Endothelial cell of umbilical vein (primary cell): ENCODE measurements around the gene RAD1. TPM values are rescaled to one million over a fixed set of nuclear protein-coding genes. Genes with fewer than 3 reads are reported as not detected.

Experiments used
- BruUV-seq: library from RNA; stranded (reverse); fragments of 400-500 nt; replicated peaks from 2 replicates; lab custom pipeline; 2021; lab: Mats Ljungman, UMichigan
- CTCF ChIA-PET: fragments of 300-600, 350-600 bp; sonication (Branson Sonifier 250); formaldehyde crosslinking; loops from one replicate; lab custom pipeline; 2021; ENCODE audit warnings: antibody characterized with exemption, inconsistent platforms; lab: Charles Lee
- POLR2A ChIA-PET: fragments of 300-600, 350-600 bp; sonication (Branson Sonifier 250); formaldehyde crosslinking; loops from one replicate; lab custom pipeline; 2021; ENCODE audit warnings: antibody characterized with exemption, inconsistent platforms; lab: Charles Lee
- DNase-seq: peaks from one replicate; pipeline ENCODE4 v3.0.0-alpha.2; 2011; ENCODE audit warnings: low read depth, low spot score
- FAIRE-seq: peaks from 2 replicates; lab custom pipeline; 2011; peaks lifted over from hg19 to GRCh38; lab: Jason Lieb, UNC
- H2AFZ ChIP-seq: 2 replicates; pipeline ENCODE4 v1.6.0; 2012; ENCODE audit warnings: low read depth, low read length, control low read depth, inconsistent platforms
- H3K27ac ChIP-seq: 2 replicates; pipeline ENCODE4 v1.5.1; 2011; ENCODE audit warnings: low read depth, mild to moderate bottlenecking, control low read depth, low read length, moderate library complexity; ENCODE audit not compliant: insufficient read depth
- H3K27me3 ChIP-seq, 2 experiments: 2 replicates each; pipeline versions ENCODE4 v1.6.0 to v1.6.1; 2011; ENCODE audit warnings: low read length in 2 of 2, mixed read lengths in 1 of 2; ENCODE audit not compliant: control insufficient read depth in 2 of 2, insufficient read depth in 2 of 2
- H3K36me3 ChIP-seq, 2 experiments: 2 replicates in 1 of 2; 3 replicates in 1 of 2; pipeline ENCODE4 v1.5.1; 2011; ENCODE audit warnings: low read length in 2 of 2, mild to moderate bottlenecking in 1 of 2, moderate library complexity in 1 of 2; ENCODE audit not compliant: control insufficient read depth in 2 of 2, insufficient read depth in 2 of 2; ENCODE audit errors: extremely low read depth in 1 of 2
- H3K4me1 ChIP-seq: 3 replicates; pipeline ENCODE4 v1.5.1; 2011; ENCODE audit warnings: mild to moderate bottlenecking, low read length; ENCODE audit not compliant: control insufficient read depth, insufficient read depth; ENCODE audit errors: extremely low read depth
- H3K4me2 ChIP-seq: 2 replicates; pipeline ENCODE4 v1.6.1; 2011; ENCODE audit warnings: low read length, control low read depth, mixed read lengths; ENCODE audit not compliant: insufficient read depth
- H3K4me3 ChIP-seq, 3 experiments: fragments of 200-600 bp in 1 of 3; sonication (generic), shearing (Covaris generic) in 1 of 3; replicated peaks in 1 of 3; 2 replicates each; pipeline ENCODE4 v1.5.1; 2011 to 2016; ENCODE audit warnings: control low read depth in 3 of 3, low read length in 3 of 3, mild to moderate bottlenecking in 2 of 3, inconsistent platforms in 1 of 3, low read depth in 1 of 3, moderate library complexity in 1 of 3; ENCODE audit not compliant: insufficient read depth in 1 of 3
- H3K79me2 ChIP-seq: 2 replicates; pipeline ENCODE4 v1.6.0; 2012; ENCODE audit warnings: low read length, inconsistent platforms; ENCODE audit not compliant: control insufficient read depth, insufficient read depth
- H3K9ac ChIP-seq: replicated peaks from 2 replicates; pipeline ENCODE3; 2011; ENCODE audit warnings: low read length, control low read depth; ENCODE audit not compliant: insufficient read depth; ENCODE audit errors: extremely low read depth
- H3K9me1 ChIP-seq: replicated peaks from 3 replicates; pipeline ENCODE4 v1.6.0; 2011; ENCODE audit warnings: mild to moderate bottlenecking, low read length; ENCODE audit not compliant: control insufficient read depth, insufficient read depth; ENCODE audit errors: extremely low read depth
- H3K9me3 ChIP-seq: replicated peaks from 2 replicates; pipeline ENCODE4 v1.5.1; 2012; ENCODE audit warnings: low read length, inconsistent platforms; ENCODE audit not compliant: control insufficient read depth, insufficient read depth
- H4K20me1 ChIP-seq: replicated peaks from 2 replicates; pipeline ENCODE3; 2011; ENCODE audit warnings: mild to moderate bottlenecking, low read length; ENCODE audit not compliant: control insufficient read depth, insufficient read depth; ENCODE audit errors: extremely low read depth
- EZH2 ChIP-seq: IDR thresholded peaks from 2 replicates; pipeline ENCODE4 v1.6.1; 2012; ENCODE audit warnings: borderline replicate concordance, low read depth, mild to moderate bottlenecking, moderate library complexity, low read length, inconsistent platforms; ENCODE audit not compliant: severe bottlenecking
- FOS ChIP-seq: IDR thresholded peaks from 2 replicates; pipeline ENCODE4 v1.6.1; 2011; ENCODE audit warnings: mild to moderate bottlenecking, low read length, moderate library complexity, borderline replicate concordance; ENCODE audit not compliant: insufficient read depth
- GATA2 ChIP-seq: IDR thresholded peaks from 2 replicates; pipeline ENCODE4 v1.7.0; 2011; ENCODE audit warnings: low read depth, mild to moderate bottlenecking, moderate library complexity, mixed read lengths, low read length; ENCODE audit not compliant: insufficient read length, insufficient read depth
- JUN ChIP-seq: IDR thresholded peaks from 2 replicates; pipeline ENCODE4 v1.6.1; 2011; ENCODE audit warnings: borderline replicate concordance, low read depth; ENCODE audit not compliant: insufficient read length, insufficient read depth
- MYC ChIP-seq: IDR thresholded peaks from one replicate; pipeline ENCODE4 v1.6.1; 2011; ENCODE audit warnings: mild to moderate bottlenecking, low read depth, low read length
- POLR2A ChIP-seq: IDR thresholded peaks from 2 replicates; pipeline ENCODE4 v1.6.1; 2012; ENCODE audit warnings: low read depth, mild to moderate bottlenecking, control low read depth, low read length
- POLR2AphosphoS5 ChIP-seq: IDR thresholded peaks from 2 replicates; pipeline ENCODE4 v1.6.1; 2012; ENCODE audit warnings: low read depth, mild to moderate bottlenecking, control low read depth, low read length, moderate library complexity; ENCODE audit not compliant: insufficient read depth
- dilution Hi-C: fragments of 300-500 bp; cut with MboI; formaldehyde crosslinking; loops from one replicate; pipeline ENCODE4 v1.15.0; 2019; ENCODE audit warnings: low sequenced_read_pairs; ENCODE audit not compliant: extremely low pct_ligation_motif_present
- intact Hi-C: fragments of 100-400 bp; cut with micrococcal nuclease; formaldehyde crosslinking; loops from one replicate; pipeline ENCODE4 v1.10.0; 2022
- polyA plus RNA-seq, 4 experiments: library from polyadenylated mRNA; depleted of rRNA in 3 of 4; stranded (reverse) in 3 of 4; unstranded in 1 of 4; fragments of >200 nt; gene quantifications; 2 replicates each; pipeline versions ENCODE4 v1.2.1 to v1.2.3, GENCODE V29; 2011 to 2012; ENCODE audit warnings: missing spikeins in 1 of 4
- total RNA-seq: library from RNA; stranded (reverse); gene quantifications from 2 replicates; pipeline ENCODE4 v1.2.3, GENCODE V29; 2021
- TF ChIP-seq, protein P1 (sequence below), 2 donors: IDR thresholded peaks; 1 replicate in 1 of 2; 2 replicates in 1 of 2; pipeline ENCODE4 v1.5.1; 2011; ENCODE audit warnings: low read length in 2 of 2, mild to moderate bottlenecking in 2 of 2, moderate library complexity in 2 of 2, control low read depth in 1 of 2, inconsistent platforms in 1 of 2, low read depth in 1 of 2; ENCODE audit not compliant: insufficient read depth in 1 of 2; ENCODE audit errors: extremely low read depth in 1 of 2
- TF ChIP-seq, protein P2 (sequence below): IDR thresholded peaks from 2 replicates; pipeline ENCODE4 v1.6.1; 2011; ENCODE audit not compliant: insufficient read depth, insufficient read length

RAD1 gene
- total and polyA plus RNA-seq, 2 donors (not counting 3 experiments of a cell fraction or from before 2014, with no cell fraction given), result 10.7 to 22.2 TPM

DNA sequence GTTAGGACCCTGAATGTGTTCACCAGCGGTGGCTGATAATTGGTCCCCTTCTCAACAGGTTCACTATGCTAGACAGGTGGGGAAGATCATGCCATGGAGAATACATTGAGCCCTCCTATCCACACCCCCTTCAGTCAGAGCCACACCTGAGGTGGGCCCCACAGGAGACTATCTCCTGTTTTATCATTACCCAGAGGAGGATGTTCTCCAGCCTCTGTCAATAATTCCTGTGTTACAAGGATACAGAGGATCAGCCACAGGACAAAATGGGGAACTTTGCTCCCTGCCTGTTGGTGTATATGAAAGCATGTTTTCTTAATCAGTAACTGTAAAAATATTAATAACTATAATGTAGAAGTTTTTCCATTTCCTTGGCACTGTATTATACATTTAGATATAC, 25.9 kb downstream of the RAD1 start:
- FAIRE-seq (no peak), DNase-seq (no peak)
- no peak overlapping the region for H3K27ac ChIP-seq
- H3K4me1 ChIP-seq, result no peaks in the 10 kb centered on the region
- H4K20me1 ChIP-seq, result no peaks in the 10 kb centered on the region
- no peak overlapping the region for H3K4me3 ChIP-seq
- H3K27me3 ChIP-seq, result peaks cover 2 to 6% of the 10 kb centered on the region in 2 experiments
- H3K9ac ChIP-seq, result no peak overlapping the region
- no peaks in the 10 kb centered on the region for H3K9me3 ChIP-seq
- no peaks in the 10 kb centered on the region for H3K36me3 ChIP-seq
- no peaks in the 10 kb centered on the region for H3K79me2 ChIP-seq
- no peak overlapping the region for H3K4me2 ChIP-seq
- H3K9me1 ChIP-seq, result no peaks in the 10 kb centered on the region
- CTCF ChIA-PET, result no interaction called here
- dilution Hi-C loops, result no loop called here
- intact Hi-C loops, result no loop called here
- TF ChIP-seq MYC, result no peak
- no peak for TF ChIP-seq POLR2AphosphoS5
- TF ChIP-seq GATA2, result no peak
- TF ChIP-seq FOS, result no peak
- TF ChIP-seq, protein P1, sequence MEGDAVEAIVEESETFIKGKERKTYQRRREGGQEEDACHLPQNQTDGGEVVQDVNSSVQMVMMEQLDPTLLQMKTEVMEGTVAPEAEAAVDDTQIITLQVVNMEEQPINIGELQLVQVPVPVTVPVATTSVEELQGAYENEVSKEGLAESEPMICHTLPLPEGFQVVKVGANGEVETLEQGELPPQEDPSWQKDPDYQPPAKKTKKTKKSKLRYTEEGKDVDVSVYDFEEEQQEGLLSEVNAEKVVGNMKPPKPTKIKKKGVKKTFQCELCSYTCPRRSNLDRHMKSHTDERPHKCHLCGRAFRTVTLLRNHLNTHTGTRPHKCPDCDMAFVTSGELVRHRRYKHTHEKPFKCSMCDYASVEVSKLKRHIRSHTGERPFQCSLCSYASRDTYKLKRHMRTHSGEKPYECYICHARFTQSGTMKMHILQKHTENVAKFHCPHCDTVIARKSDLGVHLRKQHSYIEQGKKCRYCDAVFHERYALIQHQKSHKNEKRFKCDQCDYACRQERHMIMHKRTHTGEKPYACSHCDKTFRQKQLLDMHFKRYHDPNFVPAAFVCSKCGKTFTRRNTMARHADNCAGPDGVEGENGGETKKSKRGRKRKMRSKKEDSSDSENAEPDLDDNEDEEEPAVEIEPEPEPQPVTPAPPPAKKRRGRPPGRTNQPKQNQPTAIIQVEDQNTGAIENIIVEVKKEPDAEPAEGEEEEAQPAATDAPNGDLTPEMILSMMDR (IDR thresholded peaks at IDR 0.05; ENCODE audit: extremely low read depth in 1 of 2, insufficient read depth in 1 of 2, low read depth in 1 of 2, low read length in 2 of 2), result no peak
- TF ChIP-seq, protein P2, sequence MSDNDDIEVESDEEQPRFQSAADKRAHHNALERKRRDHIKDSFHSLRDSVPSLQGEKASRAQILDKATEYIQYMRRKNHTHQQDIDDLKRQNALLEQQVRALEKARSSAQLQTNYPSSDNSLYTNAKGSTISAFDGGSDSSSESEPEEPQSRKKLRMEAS, result no peak
- no peak for TF ChIP-seq POLR2A
- no peak for TF ChIP-seq JUN
- TF ChIP-seq EZH2, result no peak
- H2AFZ ChIP-seq, result no peak overlapping the region
- no TSS peak for BruUV-seq
- POLR2A ChIA-PET, result no interaction called here
